Breast epithelium (tissue), 4 donors: ENCODE data around the gene GPX3. TPM values are rescaled to one million over a fixed set of nuclear protein-coding genes. Genes with fewer than 3 reads are reported as not detected.

ENCODE experiments used
- DNase-seq, 2 donors: peaks; one replicate each; pipeline ENCODE4 v3.0.0-alpha.2; 2019; ENCODE audit warnings: low spot score in 2 of 2
- H3K27ac ChIP-seq, 2 donors: fragments of 200-600 bp; sonication (generic) in 1 of 2; one replicate each; pipeline ENCODE4 v1.5.1; 2016 to 2019; ENCODE audit warnings: mild to moderate bottlenecking in 1 of 2
- H3K27me3 ChIP-seq, 2 donors: fragments of 200-600 bp; sonication (generic) in 1 of 2; one replicate each; pipeline versions ENCODE4 v1.5.1 to v1.6.0; 2017 to 2019; ENCODE audit warnings: control low read depth in 1 of 2, mild to moderate bottlenecking in 1 of 2
- H3K36me3 ChIP-seq: fragments of 200-600 bp; one replicate; pipeline ENCODE4 v1.5.1; 2019
- H3K4me1 ChIP-seq, 2 donors: fragments of 200-600 bp; sonication (generic); one replicate each; pipeline ENCODE4 v1.5.1; 2016 to 2019; ENCODE audit warnings: control low read depth in 1 of 2
- H3K4me3 ChIP-seq, 3 donors: fragments of 200-600 bp; sonication (generic); 1 replicate in 2 of 3; 2 replicates in 1 of 3; pipeline ENCODE4 v1.5.1; 2016 to 2019; ENCODE audit warnings: mild to moderate bottlenecking in 3 of 3, moderate library complexity in 2 of 3
- H3K9me3 ChIP-seq, 2 donors: fragments of 200-600 bp; sonication (generic) in 1 of 2; one replicate each; pipeline ENCODE4 v1.5.1; 2016 to 2019; ENCODE audit warnings: control low read depth in 1 of 2
- CTCF ChIP-seq, 3 donors: fragments of 450-650 bp; IDR thresholded peaks; one replicate each; pipeline ENCODE4 v1.5.1; 2016 to 2017; ENCODE audit warnings: antibody characterized with exemption in 3 of 3, mild to moderate bottlenecking in 3 of 3, moderate library complexity in 3 of 3
- POLR2A ChIP-seq: fragments of 450-650 bp; IDR thresholded peaks from one replicate; pipeline ENCODE4 v1.6.1; 2016; ENCODE audit warnings: antibody characterized with exemption, mild to moderate bottlenecking, moderate library complexity
- POLR2AphosphoS5 ChIP-seq, 3 donors: sonication (generic); formaldehyde crosslinking; IDR thresholded peaks; one replicate each; pipeline ENCODE4 v1.6.1; 2017; ENCODE audit warnings: antibody characterized with exemption in 3 of 3
- intact Hi-C: fragments of 100-400 bp; cut with DNase I; formaldehyde crosslinking; loops from one replicate; pipeline ENCODE4 v1.15.1; 2023; ENCODE audit warnings: low total_unique reads
- total RNA-seq, 3 donors: library from RNA; depleted of rRNA; stranded (reverse); fragments of >200 nt; gene quantifications; one replicate each; pipeline ENCODE4 v1.1.0, GENCODE V29; 2016

Gene GPX3
- total RNA-seq, 3 donors from 2014 or later, result 1,215 to 5,290 (median 2,830) TPM

GRCh38 chr5:150993422-150993821, 27.0 kb upstream of the GPX3 start:
- no peak for TF ChIP-seq CTCF (IDR thresholded peaks at IDR 0.05)
- no peak for TF ChIP-seq POLR2A
- TF ChIP-seq POLR2AphosphoS5 (IDR thresholded peaks at IDR 0.05), result no peak
- intact Hi-C loops, result no loop called here

GRCh38 chr5:150993826-150994412, 26.5 kb upstream of the GPX3 start:
- Histone ChIP-seq H3K4me3 (no peak overlapping the region), H3K27ac (no peak overlapping the region), H3K9me3 (peaks cover 0 to 11% of the 10 kb centered on the region in 2 donors), H3K36me3 (no peaks in the 10 kb centered on the region), H3K4me1 (no peaks in the 10 kb centered on the region), H3K27me3 (no peaks in the 10 kb centered on the region)
- DNase-seq, result no peak
- intact Hi-C loops, result no loop called here
- TF ChIP-seq POLR2AphosphoS5 (IDR thresholded peaks at IDR 0.05) (no peak), POLR2A (no peak), CTCF (IDR thresholded peaks at IDR 0.05) (no peak)

More at GRCh38 chr5:150993422-150993821, 27.0 kb upstream of the GPX3 start:
- no peaks in the 10 kb centered on the region for H3K36me3 ChIP-seq
- no peak for DNase-seq
- H3K4me1 ChIP-seq, result no peaks in the 10 kb centered on the region
- no peak overlapping the region for H3K4me3 ChIP-seq
- H3K27me3 ChIP-seq, result no peaks in the 10 kb centered on the region
- peaks cover 0 to 11% of the 10 kb centered on the region in 2 donors for H3K9me3 ChIP-seq
- no peak overlapping the region for H3K27ac ChIP-seq

GRCh38 chr5:150999704-151000442, 20.5 kb upstream of the GPX3 start:
- no peaks in the 10 kb centered on the region for H3K9me3 ChIP-seq
- intact Hi-C loops, result no loop called here
- TF ChIP-seq POLR2A, result no peak
- no peak for TF ChIP-seq CTCF (IDR thresholded peaks at IDR 0.05)
- TF ChIP-seq POLR2AphosphoS5 (IDR thresholded peaks at IDR 0.05), result no peak
- no peaks in the 10 kb centered on the region for H3K4me1 ChIP-seq
- no peaks in the 10 kb centered on the region for H3K36me3 ChIP-seq
- DNase-seq, result no peak
- no peak overlapping the region for H3K4me3 ChIP-seq
- H3K27ac ChIP-seq, result peak overlapping the region in 1 of 2 donors; percentile 32
- no peaks in the 10 kb centered on the region for H3K27me3 ChIP-seq

- intact Hi-C loops, result no loop called here
- no peak overlapping the region for H3K4me3 ChIP-seq
- H3K36me3 ChIP-seq, result no peaks in the 10 kb centered on the region
- no peaks in the 10 kb centered on the region for H3K9me3 ChIP-seq
- DNase-seq, result no peak
- H3K27me3 ChIP-seq, result no peaks in the 10 kb centered on the region
- H3K27ac ChIP-seq, result no peak overlapping the region
- TF ChIP-seq CTCF (IDR thresholded peaks at IDR 0.05), result no peak
- TF ChIP-seq POLR2AphosphoS5 (IDR thresholded peaks at IDR 0.05), result no peak
- TF ChIP-seq POLR2A, result no peak
- H3K4me1 ChIP-seq, result peaks cover 0 to under 1% of the 10 kb centered on the region in 2 donors
Measured at GRCh38 chr5:151001436-151001835, 19.0 kb upstream of the GPX3 start.

- no peaks in the 10 kb centered on the region for H3K36me3 ChIP-seq
- intact Hi-C loops, result no loop called here
- no peaks in the 10 kb centered on the region for H3K9me3 ChIP-seq
- peak; percentile 28 to 70 (median 38) for TF ChIP-seq CTCF (IDR thresholded peaks at IDR 0.05)
- no peak for TF ChIP-seq POLR2A
- H3K27me3 ChIP-seq, result no peaks in the 10 kb centered on the region
- H3K27ac ChIP-seq, result no peak overlapping the region
- no peak overlapping the region for H3K4me3 ChIP-seq
- peaks cover 0 to 6% of the 10 kb centered on the region in 2 donors for H3K4me1 ChIP-seq
- no peak for DNase-seq
Measured at GRCh38 chr5:151002250-151002649, 18.1 kb upstream of the GPX3 start.
